Measurements from ENCODE around the gene DFFA. TPM values are rescaled to one million over a fixed set of nuclear protein-coding genes. Genes with fewer than 3 reads are reported as not detected.
A peak's percentile ranks its signal among the peaks of the same experiment; 100 is the strongest.

Gene DFFA
- total RNA-seq, 1 donor from 2014 or later, result 58.5 TPM

- Histone ChIP-seq H3K4me1 (peaks cover 23% of the 10 kb centered on the region), H3K9me3 (ENCODE audit: low read depth) (no peaks in the 10 kb centered on the region), H3K27me3 (no peaks in the 10 kb centered on the region), H3K36me3 (no peaks in the 10 kb centered on the region), H3K27ac (no peak overlapping the region), H3K79me2 (ENCODE audit: low read depth) (no peaks in the 10 kb centered on the region), H2AFZ (replicated peaks) (no peak overlapping the region), H3K9ac (no peak overlapping the region), H3F3A (ENCODE audit: low read depth) (peaks cover 5% of the 10 kb centered on the region), H3K4me2 (no peak overlapping the region), H3K4me3 (no peak overlapping the region), H4K20me1 (ENCODE audit: low read depth) (no peaks in the 10 kb centered on the region)
- TF ChIP-seq CTCF (IDR thresholded peaks at IDR 0.05), result no peak
- no peak for TF ChIP-seq EZH2 (IDR thresholded peaks at IDR 0.05)
- TF ChIP-seq EZH2phosphoT487 (IDR thresholded peaks at IDR 0.05), result no peak
- DNase-seq (ENCODE audit: low spot score), result no peak
- Mint-ChIP-seq H3K4me3 (no peak overlapping the region), H3K36me3 (peaks cover 2% of the 10 kb centered on the region), H3K27ac (no peak overlapping the region), H3K9me3 (no peaks in the 10 kb centered on the region), H3K4me1 (peaks cover 24% of the 10 kb centered on the region), H3K27me3 (ENCODE audit: insufficient read depth, low read depth) (peaks cover 5% of the 10 kb centered on the region)
These were observed 25.4 kb downstream of the DFFA start for GRCh38 chr1:10446790-10447422.

GRCh38 chr1:10444795-10445397 is 27.4 kb downstream of the DFFA start:
- Histone ChIP-seq H3K4me3 (no peak overlapping the region), H3K27me3 (no peaks in the 10 kb centered on the region), H3K79me2 (ENCODE audit: low read depth) (no peaks in the 10 kb centered on the region), H3K27ac (no peak overlapping the region), H3K9ac (no peak overlapping the region), H3F3A (ENCODE audit: low read depth) (no peaks in the 10 kb centered on the region), H2AFZ (replicated peaks) (no peak overlapping the region), H3K9me3 (ENCODE audit: low read depth) (no peaks in the 10 kb centered on the region), H3K4me1 (peaks cover 3% of the 10 kb centered on the region), H3K4me2 (no peak overlapping the region), H4K20me1 (ENCODE audit: low read depth) (no peaks in the 10 kb centered on the region), H3K36me3 (no peaks in the 10 kb centered on the region)
- Mint-ChIP-seq H3K36me3 (peaks cover 6% of the 10 kb centered on the region), H3K4me3 (peak overlapping the region; percentile 18), H3K27ac (no peak overlapping the region), H3K27me3 (ENCODE audit: insufficient read depth, low read depth) (peaks cover 4% of the 10 kb centered on the region), H3K9me3 (no peaks in the 10 kb centered on the region), H3K4me1 (peaks cover 6% of the 10 kb centered on the region)
- no peak for DNase-seq (ENCODE audit: low spot score)
- TF ChIP-seq EZH2 (IDR thresholded peaks at IDR 0.05), result no peak

- Histone ChIP-seq H4K20me1 (ENCODE audit: low read depth) (no peaks in the 10 kb centered on the region), H3K4me1 (no peaks in the 10 kb centered on the region), H3K36me3 (no peaks in the 10 kb centered on the region), H3K4me2 (no peak overlapping the region), H3K27me3 (no peaks in the 10 kb centered on the region), H3K79me2 (ENCODE audit: low read depth) (no peaks in the 10 kb centered on the region), H3K27ac (no peak overlapping the region), H3K9me3 (ENCODE audit: low read depth) (no peaks in the 10 kb centered on the region), H3K4me3 (no peak overlapping the region), H2AFZ (replicated peaks) (no peak overlapping the region), H3K9ac (no peak overlapping the region), H3F3A (ENCODE audit: low read depth) (no peaks in the 10 kb centered on the region)
- Mint-ChIP-seq H3K27ac (no peak overlapping the region), H3K27me3 (ENCODE audit: insufficient read depth, low read depth) (peaks cover 2% of the 10 kb centered on the region), H3K36me3 (peaks cover 6% of the 10 kb centered on the region), H3K9me3 (no peaks in the 10 kb centered on the region), H3K4me3 (no peak overlapping the region), H3K4me1 (no peaks in the 10 kb centered on the region)
- TF ChIP-seq EZH2 (IDR thresholded peaks at IDR 0.05) (no peak), CTCF (IDR thresholded peaks at IDR 0.05) (no peak), EZH2phosphoT487 (IDR thresholded peaks at IDR 0.05) (no peak)
- no peak for DNase-seq (ENCODE audit: low spot score)
These were observed 28.1 kb downstream of the DFFA start for GRCh38 chr1:10444248-10444647.

GRCh38 chr1:10440794-10441193 is 31.5 kb downstream of the DFFA start:
- TF ChIP-seq EZH2phosphoT487 (IDR thresholded peaks at IDR 0.05), result no peak
- TF ChIP-seq EZH2 (IDR thresholded peaks at IDR 0.05), result no peak
- TF ChIP-seq CTCF (IDR thresholded peaks at IDR 0.05), result no peak
- Histone ChIP-seq H3K4me3 (no peak overlapping the region), H3K9me3 (ENCODE audit: low read depth) (no peaks in the 10 kb centered on the region), H3K4me1 (no peaks in the 10 kb centered on the region), H2AFZ (replicated peaks) (no peak overlapping the region), H4K20me1 (ENCODE audit: low read depth) (no peaks in the 10 kb centered on the region), H3K36me3 (no peaks in the 10 kb centered on the region), H3F3A (ENCODE audit: low read depth) (no peaks in the 10 kb centered on the region), H3K9ac (no peak overlapping the region), H3K79me2 (ENCODE audit: low read depth) (no peaks in the 10 kb centered on the region), H3K4me2 (no peak overlapping the region), H3K27ac (no peak overlapping the region), H3K27me3 (no peaks in the 10 kb centered on the region)
- no peak for DNase-seq (ENCODE audit: low spot score)
- no peaks in the 10 kb centered on the region for H3K9me3 Mint-ChIP-seq
- H3K4me1 Mint-ChIP-seq, result peaks cover 6% of the 10 kb centered on the region
- peaks cover 4% of the 10 kb centered on the region for H3K36me3 Mint-ChIP-seq
- no peak overlapping the region for H3K4me3 Mint-ChIP-seq
- H3K27me3 Mint-ChIP-seq (ENCODE audit: insufficient read depth, low read depth), result no peaks in the 10 kb centered on the region
- no peak overlapping the region for H3K27ac Mint-ChIP-seq

Data from neural progenitor cell (in vitro differentiated cells).